GM19395 (cell line): ENCODE results near the gene TFRC.
"Not testable (repeated sequence)": the region's sequence is repeated elsewhere in the genome, so short reads cannot be mapped to it uniquely, and the experiment has no call there.

ENCODE experiments used
- ATAC-seq: cut with Tn5 transposase; IDR thresholded peaks from one replicate; pipeline ENCODE4 v1.9.1; 2021; ENCODE audit warnings: mild to moderate bottlenecking, moderate library complexity; ENCODE audit not compliant: unreplicated experiment

TFRC gene

DNA sequence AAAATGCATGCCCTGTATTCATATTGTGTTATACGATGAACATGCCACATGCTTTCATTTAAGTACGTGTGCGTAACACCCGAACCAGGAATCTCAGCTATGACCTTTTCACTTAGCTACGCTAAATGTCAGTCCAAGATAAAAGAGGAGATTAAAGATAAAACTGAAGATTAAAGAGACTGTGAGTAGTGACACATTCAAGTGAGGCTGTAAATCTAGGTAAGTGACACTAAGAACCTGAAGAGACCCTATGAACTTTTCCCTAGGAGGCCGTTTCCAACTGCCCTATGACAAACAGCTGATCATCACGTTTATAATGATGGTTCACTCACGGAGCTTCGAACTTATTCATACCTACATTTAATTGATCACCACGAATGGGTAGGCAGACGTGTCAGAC is 32.2 kb downstream of the TFRC start:
- no peak for ATAC-seq

DNA sequence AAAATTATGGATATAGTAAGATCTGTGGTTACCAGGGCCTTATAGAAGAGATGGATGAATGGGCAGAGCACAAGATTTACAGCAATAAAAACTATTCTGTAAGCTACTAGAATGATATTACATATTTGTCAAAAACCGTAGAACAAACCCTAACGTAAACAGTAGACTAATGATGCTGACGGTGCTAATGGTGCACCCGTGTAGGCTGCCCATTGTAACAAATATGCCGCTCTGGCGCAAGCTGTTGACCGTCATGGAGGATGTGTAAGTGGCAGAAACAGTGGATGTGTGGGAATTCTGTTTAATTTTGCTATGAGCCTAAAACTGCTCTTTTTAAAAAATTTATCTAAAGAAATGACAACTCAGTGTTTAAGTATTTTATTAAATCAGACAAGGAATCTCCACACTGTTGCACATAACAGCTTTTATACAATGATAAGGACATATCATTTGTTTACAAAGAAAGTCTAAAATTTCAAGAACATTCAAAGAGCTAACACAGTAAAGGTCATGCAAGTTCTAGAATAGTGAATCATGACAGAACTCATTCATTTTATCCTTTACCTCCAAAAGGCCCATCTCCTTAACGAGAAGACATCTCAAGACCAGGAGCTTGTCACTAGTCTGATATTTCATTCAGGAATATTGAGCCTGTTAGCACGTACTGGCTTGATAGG is 32.8 kb downstream of the TFRC start:
- no peak for ATAC-seq

DNA sequence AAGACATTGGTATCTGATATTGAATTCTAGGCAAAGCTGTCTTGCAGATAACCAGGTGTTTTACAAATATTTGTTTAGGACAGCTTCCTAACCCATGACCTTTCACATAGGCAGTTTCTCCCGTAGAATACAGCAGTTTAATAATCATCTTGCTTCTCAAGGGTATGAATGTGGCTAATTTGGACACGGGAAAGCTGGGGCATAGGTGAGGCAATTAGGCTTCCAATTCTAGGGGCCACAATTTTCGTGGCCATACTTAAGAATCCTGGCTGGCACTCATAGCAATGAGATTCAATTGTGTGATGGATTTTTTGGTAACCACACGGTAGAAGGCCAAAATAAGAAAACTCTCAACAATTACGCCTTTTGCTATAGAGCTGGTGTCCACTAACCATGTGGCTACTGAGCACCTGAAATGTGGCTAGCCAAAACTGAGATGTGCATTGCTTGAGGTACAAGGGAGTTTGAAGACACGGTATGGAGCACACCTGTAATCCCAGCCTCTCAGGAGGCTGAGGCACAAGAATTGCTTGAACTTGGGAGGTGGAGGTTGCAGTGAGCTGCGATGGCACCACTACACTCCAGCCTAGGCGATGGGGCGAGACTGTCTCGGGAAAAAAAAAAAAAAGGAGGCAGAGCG is 34.4 kb downstream of the TFRC start:
- no peak for ATAC-seq

DNA sequence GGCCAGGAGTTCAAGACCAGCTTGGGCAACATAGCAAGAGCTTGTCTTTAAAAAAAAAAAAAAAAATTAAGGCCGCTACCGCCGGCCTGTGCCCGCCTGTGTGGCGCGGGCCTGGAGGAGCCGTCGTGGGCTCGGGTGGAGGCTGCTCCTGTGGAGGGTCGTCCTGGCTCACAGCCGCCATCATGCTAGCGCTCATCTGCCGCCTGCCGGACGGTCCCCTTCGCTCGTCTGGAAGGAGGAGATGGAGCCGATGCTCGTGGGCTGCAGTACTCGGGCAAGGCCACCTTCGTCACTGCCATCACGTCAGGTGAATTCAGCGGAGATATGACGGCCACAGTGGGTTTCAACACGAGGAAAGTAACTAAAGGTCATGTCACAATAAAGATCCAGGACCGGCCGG is 37.4 kb downstream of the TFRC start:
- no peak for ATAC-seq

DNA sequence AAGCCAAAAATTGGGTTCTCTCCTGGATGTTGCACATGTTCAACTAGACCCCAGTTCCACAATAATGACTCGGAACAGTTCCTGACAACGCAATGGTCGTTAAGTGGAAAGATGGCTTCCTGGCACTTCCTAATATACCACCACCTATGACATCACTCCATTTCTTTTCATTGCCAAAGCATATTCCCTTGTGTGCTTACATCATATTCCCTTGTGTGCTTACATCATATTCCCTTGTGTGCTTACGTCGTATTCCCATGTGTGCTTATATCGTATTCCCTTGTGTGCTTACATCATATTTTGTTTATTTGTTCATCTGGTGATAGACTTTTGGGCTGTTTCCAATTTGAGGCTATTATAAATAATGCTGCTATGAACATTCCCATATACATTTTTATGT is 39.2 kb downstream of the TFRC start:
- no peak for ATAC-seq

DNA sequence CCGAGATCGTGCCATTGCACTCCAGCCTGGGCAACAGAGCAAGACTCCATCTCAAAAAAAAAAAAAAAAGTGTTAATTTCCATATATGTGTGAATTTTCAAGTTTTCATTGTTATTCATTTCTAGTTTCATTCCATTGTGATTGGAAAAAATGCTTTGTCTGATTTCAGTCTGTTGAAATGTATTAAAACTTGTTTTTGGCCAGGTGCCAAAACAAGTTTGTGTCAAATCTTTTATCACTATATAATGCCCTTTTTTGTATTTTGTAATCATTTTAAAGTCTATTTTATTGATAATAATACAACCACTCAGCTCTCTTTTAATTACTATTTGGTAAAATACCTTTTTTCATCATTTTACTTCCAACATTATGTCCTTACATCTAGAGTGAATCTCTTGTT is 42.5 kb downstream of the TFRC start:
- ATAC-seq = no peak

DNA sequence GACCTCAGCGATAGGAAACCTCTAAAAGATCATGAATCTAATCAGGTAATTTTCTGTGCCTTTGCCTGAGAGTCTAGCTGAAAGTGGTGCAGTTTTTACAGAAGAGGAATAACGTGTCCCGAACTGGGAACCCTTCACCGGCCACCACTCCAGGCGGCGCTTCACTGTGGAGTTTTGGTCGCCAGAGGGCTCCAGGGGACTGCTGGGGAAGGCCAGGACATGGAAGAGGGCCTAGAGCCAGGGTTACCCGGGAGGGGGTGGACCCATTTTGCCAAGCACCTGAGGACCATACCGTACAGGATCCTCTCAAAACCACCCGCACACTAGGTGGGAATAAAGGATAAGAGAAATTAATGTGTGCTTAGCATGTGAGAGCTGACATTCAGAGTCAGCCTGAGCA is 55.8 kb downstream of the TFRC start:
- not testable (repeated sequence) for ATAC-seq

DNA sequence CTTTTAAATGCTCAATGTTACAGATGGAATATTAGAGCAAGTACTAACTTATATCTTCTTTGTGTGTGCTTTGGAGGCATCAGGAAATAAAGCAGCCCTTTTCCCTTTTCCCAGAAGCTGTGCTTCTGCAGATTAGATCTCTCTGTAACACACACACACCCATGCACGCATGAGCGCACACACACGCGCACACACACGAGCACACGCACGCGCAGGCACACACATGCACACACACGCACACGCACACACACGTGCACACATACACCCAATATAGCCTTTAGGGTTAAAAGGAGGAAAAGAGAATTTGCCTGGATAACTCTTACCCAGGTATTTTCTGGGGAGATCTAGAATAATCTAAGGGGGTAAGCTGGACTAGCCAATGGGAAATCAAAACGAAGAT is 56.9 kb downstream of the TFRC start:
- no peak for ATAC-seq

DNA sequence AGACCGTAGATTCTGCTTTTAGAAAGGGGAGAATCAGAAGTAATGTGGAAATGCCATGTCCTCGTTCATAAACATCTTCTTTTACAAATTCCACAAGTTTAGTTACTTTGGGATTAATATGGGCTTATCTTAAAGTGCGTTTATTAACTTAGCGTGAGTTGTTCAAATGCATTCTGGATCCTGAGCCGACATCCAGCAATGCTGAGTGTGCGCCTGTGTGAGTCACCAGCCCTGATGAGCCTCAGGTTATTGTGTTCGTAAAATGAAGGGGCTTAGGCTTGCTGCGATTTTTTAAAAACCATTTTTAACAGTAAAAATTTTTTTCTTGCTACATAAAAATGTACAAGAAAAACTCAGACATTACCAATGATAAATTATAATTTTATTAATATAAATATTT is 57.9 kb downstream of the TFRC start:
- ATAC-seq = no peak

DNA sequence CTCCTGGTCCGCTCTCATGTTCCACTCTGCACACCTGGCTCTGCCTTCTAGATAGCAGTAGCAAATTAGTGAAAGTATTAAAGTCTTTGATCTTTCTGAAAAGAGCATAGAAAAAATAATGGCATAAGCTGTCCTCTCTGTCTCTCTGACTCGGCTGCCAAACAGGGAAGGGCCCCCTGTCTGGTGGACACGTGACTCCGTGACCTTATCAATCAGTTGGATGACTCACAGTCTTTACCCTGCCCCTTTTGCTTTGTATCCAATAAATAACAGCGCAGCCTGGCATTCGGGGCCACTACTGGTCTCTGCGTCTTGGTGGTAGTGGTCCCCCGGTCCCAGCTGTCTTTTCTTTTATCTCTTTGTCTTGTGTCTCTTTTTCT is 59.4 kb downstream of the TFRC start:
- ATAC-seq = not testable (repeated sequence)

DNA sequence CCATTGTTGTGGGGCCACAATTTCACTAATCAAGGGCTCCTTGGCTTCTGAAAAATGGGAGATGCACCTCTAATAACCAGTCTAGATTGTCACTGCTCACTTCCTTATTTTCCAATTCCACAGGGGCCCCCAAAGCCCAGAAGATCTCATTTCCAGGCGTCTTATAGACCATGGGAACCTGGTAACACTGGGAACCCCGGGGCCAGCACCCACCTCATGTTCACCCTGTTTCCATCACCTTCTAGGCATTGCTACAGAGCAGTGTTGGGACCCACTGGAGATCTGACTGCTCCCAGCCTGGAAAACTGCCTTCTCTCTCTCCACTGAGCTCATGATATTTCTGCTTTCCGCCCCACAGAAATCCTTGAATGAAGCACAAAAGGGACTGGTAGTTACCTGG is 61.5 kb downstream of the TFRC start:
- no peak for ATAC-seq

DNA sequence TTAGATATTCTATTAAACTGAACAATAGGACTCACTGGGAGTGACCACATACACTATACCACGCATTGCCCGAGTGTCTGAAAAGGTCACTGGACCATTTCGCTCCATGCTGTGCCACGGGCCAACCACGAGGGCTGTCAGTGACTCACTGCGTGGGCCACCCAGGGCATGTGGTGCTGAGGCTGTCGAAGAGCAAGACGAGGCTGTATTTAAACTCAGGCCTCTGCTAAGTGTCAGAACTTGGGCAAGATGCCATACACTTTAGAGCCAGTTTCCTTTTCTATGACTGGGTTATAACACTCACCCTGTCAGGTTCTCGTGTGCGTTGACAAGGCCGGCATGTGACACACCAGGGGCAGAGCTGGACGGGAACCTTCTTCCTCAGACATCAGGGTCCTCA is 62.3 kb downstream of the TFRC start:
- not testable (repeated sequence) for ATAC-seq

DNA sequence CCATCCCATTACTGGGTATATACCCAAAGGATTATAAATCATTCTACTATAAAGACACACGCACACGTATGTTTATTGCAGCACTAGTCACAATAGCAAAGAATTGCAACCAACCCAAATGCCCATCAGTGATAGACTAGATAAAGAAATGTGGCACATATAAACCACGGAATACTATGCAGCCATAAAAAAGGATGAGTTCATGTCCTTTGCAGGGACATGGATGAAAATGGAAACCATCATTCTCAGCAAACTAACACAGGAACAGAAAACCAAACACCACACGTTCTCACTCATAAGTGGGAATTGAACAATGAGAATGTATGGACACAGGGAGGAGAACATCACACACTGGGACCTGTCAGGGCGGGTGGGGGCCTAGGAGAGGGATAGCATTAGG is 63.7 kb downstream of the TFRC start:
- ATAC-seq = not testable (repeated sequence)

DNA sequence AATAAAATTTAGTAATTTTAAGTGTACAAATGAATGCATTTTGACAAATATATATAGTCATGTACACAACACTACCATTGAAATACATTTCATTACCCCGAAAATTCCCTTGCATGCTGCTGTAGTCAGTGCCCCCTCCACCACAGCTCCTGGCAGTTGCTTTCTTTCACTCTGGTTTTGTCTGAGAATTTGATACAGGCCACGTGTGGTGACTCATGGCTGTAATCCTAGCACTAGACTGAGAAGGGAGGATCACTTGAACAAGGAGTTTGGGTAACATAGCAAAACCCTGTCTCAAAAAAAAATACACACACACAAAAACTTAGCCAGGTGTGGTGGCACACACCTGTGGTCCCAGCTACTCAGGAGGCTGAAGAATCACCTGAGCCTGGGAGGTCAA is 65.4 kb downstream of the TFRC start:
- ATAC-seq = no peak

DNA sequence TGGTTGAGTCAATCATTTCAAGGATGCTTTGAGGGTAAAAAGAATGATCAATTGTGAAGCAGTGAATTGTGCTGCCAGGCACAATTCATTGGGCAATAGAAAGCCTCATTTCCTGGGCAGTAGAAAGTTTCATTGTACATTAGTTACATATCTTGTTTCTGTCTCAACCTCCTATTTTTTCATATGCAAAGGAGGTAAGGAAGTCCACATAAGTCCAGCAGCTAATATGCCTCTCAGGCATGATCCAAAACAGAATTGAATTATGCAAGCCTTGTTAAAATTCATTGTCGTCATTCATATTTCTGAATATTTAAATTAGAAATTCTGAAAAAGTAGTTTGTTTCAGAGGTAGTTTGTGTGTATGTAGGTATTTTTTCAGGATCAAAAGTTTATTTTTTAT is 65.8 kb downstream of the TFRC start:
- ATAC-seq = no peak

DNA sequence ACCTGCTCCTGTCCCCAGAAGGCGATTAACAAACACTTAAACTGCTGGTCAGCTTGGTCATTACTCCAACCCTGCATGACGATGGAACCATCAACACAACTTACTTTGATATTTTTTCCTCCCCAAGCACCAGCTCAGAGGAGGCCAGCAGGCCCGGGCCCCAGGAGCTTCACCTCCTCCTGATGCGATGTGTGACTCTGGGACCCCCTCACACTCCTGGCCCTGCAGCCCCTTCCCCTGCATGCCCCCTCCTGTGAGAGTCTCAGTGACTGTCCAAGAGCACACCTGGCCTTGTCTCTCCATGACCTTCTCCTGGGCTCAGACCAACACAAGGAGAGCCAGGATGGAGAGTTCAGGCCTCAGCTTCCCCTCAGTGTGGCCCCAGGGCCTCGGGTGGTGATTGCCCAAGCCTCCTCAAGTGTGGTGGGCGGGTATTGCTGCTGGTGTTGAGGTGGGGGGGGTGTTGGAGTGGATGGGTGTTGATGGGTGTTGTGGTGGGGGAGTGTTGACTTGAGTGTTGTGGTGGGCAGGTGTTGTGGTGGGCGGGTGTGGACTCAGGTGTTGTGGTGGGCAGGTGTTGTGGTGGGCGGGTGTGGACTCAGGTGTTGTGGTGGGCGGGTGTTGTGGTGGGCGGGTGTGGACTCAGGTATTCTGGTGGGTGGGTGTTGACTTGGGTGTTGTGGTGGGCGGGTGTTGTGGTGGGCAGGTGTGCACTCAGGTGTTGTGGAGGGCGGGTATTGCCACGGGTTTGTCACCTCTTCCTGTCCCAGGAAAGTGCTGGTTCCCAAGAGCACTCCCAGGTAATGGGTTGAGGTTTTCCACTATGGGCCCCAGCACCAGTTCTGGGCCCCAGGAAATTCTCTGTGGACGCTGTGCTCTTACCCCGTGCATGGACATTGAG is 68.1 kb downstream of the TFRC start:
- ATAC-seq = no peak

DNA sequence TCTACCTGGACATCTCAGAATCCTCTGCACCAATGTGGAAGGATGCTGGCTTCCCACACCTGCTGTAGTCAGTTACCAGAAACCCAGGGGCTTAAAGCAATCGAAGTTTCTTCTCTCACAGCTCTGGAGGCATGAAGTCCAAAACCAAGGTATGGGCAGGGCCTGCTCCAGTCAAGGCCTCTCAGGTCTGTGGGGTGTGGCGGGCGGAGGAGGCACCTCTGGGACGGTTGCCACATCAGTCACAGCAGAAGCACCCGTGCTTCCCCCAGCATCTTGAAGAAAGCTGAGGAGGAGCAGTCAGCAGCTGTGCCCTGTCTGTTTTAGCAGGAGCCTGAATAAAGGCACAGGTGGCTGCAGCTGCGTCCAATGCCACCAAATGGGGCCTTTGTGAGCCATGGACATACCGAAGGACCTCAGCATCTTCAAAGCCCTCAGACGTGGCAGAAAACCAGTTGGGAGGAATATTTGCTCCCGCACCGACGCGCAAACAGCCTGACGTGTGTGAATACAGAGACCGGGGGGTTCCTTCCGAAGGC is 68.9 kb downstream of the TFRC start:
- no peak for ATAC-seq

DNA sequence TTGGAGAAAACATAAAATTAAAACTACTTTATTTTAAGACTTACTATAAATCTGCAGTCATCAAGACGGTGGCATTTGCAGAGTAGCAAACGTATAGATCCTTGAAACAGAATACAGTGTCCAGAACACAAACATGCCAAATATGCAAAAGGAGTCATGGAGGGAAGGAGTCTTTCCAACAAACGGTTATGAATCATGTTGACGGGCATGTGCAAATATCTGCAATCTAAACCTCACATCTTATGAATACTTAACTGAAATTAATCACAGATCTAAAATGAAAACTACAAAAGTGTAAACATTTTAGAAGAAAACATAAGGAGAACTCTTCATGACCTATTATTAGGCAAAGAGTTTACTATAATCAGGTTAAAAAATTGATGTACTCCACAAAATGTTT is 69.4 kb downstream of the TFRC start:
- ATAC-seq = no peak

DNA sequence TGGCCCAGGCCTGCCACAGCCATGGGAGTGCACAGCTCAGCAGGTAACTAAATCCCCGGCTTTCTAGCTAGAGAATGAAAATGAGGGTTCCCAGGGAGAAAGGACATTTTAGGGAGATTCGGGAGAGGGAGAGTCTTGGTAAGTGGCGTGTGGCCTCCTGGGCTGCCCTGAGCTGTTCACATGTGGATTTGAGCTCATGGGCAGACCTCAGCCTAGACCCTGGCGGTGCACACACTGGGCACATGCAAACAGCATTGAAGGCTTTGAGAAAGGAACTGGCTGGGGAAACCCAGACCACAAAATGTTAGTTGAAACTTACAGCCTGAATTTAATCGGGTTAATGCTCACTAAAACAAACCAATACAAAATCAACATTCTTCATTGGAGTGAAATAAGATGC is 72.4 kb downstream of the TFRC start:
- ATAC-seq = no peak

DNA sequence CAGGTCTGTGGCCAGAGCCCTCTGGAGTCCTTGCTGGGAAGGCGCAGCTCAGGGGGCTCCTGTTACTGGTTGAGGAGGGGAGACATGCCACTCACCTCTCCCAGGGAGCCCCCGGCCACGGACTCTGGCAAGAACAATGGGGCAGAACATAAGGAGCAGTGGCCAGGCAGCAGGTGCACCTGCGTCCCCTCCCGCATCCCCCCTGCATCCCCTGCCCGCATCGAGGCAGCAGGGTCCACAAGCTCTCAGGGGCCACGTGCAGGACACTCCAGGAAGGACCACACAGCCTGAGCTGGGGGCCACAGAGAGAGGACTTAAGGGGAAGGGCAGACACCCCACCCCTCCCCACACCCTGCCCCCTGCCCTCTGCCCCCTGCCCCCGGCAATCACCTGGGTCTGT is 73.0 kb downstream of the TFRC start:
- no peak for ATAC-seq

DNA sequence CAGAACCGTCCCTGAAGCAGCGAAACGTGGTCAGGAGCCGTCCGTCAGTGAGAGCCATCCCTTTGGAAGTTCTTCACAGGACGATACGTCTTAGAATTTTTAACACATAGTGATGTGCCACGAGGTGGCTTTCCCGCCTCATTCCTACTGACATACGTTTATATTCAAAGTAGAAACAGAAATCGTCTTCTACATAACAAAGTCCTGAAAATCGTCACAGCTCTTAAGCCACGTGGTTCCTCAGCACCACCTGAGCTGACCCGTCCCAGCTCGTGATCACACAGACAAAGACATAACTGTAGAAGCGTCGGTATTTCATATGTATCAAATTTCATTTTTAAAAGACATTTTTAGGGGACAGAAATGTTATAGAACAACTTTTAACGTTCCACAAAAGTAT is 73.5 kb downstream of the TFRC start:
- ATAC-seq = no peak
